K562 (cell line): ENCODE data around the gene IGF1R. TPM values are rescaled to one million over a fixed set of nuclear protein-coding genes. Genes with fewer than 3 reads are reported as not detected.

ENCODE experiments used
- ATAC-seq: fragments of 200-7000 bp; cut with Tn5 transposase; 3 replicates; pipeline ENCODE4 v1.9.1; 2020; ENCODE audit warnings: moderate library complexity
- BruUV-seq: library from RNA; stranded (reverse); fragments of 400-500 nt; replicated peaks from 2 replicates; lab custom pipeline; 2021; lab: Mats Ljungman, UMichigan
- CTCF ChIA-PET: fragments of 300-600 bp; formaldehyde crosslinking; extraction: SDS; loops from one replicate; lab custom pipeline; 2021; ENCODE audit warnings: low intra/inter-chr PET ratio; lab: Yijun Ruan, JAX
- POLR2A ChIA-PET: fragments of 300-600, 350-650 bp; sonication (Branson Sonifier 250); formaldehyde crosslinking; extraction: SDS; loops from one replicate; lab custom pipeline; 2021; ENCODE audit warnings: antibody characterized with exemption, inconsistent platforms; lab: Yijun Ruan, JAX
- DNase-seq, 4 experiments: peaks; one replicate each; pipeline versions ENCODE4 v3.0.0 to v3.0.0-alpha.2; 2011 to 2018; ENCODE audit warnings: low spot score in 3 of 4, mixed read lengths in 3 of 4; ENCODE audit errors: extremely low read depth in 1 of 4
- FAIRE-seq: peaks from 2 replicates; lab custom pipeline; 2011; peaks lifted over from hg19 to GRCh38; lab: Jason Lieb, UNC
- H2AFZ ChIP-seq: 2 replicates; pipeline ENCODE4 v1.6.0; 2011; ENCODE audit warnings: low read depth, low read length, control low read depth, inconsistent platforms
- H3K27ac ChIP-seq: fragments of 200-600 bp; 3 replicates; pipeline ENCODE4 v1.8.0; 2011; ENCODE audit warnings: low read depth, mild to moderate bottlenecking, control low read depth, inconsistent platforms, low read length, moderate library complexity, mixed read lengths; ENCODE audit errors: extremely low read depth
- H3K27me3 ChIP-seq, 2 experiments: fragments of 300-600 bp in 1 of 2; 2 replicates in 1 of 2; 3 replicates in 1 of 2; pipeline versions ENCODE4 v1.6.0 to v1.8.0; 2011; ENCODE audit warnings: inconsistent platforms in 2 of 2, low read length in 2 of 2, mild to moderate bottlenecking in 1 of 2, mixed read lengths in 1 of 2, moderate library complexity in 1 of 2; ENCODE audit not compliant: control insufficient read depth in 2 of 2, insufficient read depth in 2 of 2
- H3K36me3 ChIP-seq: fragments of 300-600 bp; 3 replicates; pipeline ENCODE4 v1.8.0; 2011; ENCODE audit warnings: mild to moderate bottlenecking, low read length, inconsistent platforms; ENCODE audit not compliant: control insufficient read depth, insufficient read depth
- H3K4me1 ChIP-seq, 2 experiments: fragments of 200-600 bp in 1 of 2; replicated peaks in 1 of 2; 2 replicates in 1 of 2; 3 replicates in 1 of 2; pipeline versions ENCODE4 v1.5.1 to v1.8.0; 2011; ENCODE audit warnings: inconsistent platforms in 2 of 2, low read length in 2 of 2, mild to moderate bottlenecking in 1 of 2, mixed read lengths in 1 of 2, moderate library complexity in 1 of 2; ENCODE audit not compliant: control insufficient read depth in 2 of 2, insufficient read depth in 2 of 2
- H3K4me2 ChIP-seq: 2 replicates; pipeline ENCODE4 v1.6.1; 2011; ENCODE audit warnings: low read length, control low read depth, inconsistent platforms, mixed read lengths; ENCODE audit not compliant: insufficient read depth
- H3K4me3 ChIP-seq: fragments of 200-600 bp; sonication (generic), shearing (Covaris generic); 2 replicates; pipeline ENCODE4 v1.5.1; 2016; ENCODE audit warnings: control low read depth, inconsistent platforms
- H3K79me2 ChIP-seq: fragments of 200-600 bp; 3 replicates; pipeline ENCODE4 v1.8.0; 2011; ENCODE audit warnings: low read length, inconsistent platforms; ENCODE audit not compliant: control insufficient read depth, insufficient read depth
- H3K9ac ChIP-seq, 2 experiments: 2 replicates each; pipeline versions ENCODE4 v1.6.0 to v1.6.1; 2011; ENCODE audit warnings: low read depth in 2 of 2, low read length in 2 of 2, control low read depth in 1 of 2, inconsistent platforms in 1 of 2, mild to moderate bottlenecking in 1 of 2, mixed read lengths in 1 of 2; ENCODE audit not compliant: insufficient read depth in 1 of 2
- H3K9me1 ChIP-seq: one replicate; pipeline ENCODE4 v1.6.0; 2011; ENCODE audit warnings: inconsistent platforms, mild to moderate bottlenecking, low read length, moderate library complexity; ENCODE audit not compliant: control insufficient read depth, insufficient read depth
- H3K9me3 ChIP-seq: replicated peaks from 2 replicates; pipeline ENCODE4 v1.5.1; 2011; ENCODE audit warnings: low read depth, low read length, inconsistent platforms; ENCODE audit not compliant: control insufficient read depth, insufficient read depth
- H4K20me1 ChIP-seq: replicated peaks from 2 replicates; pipeline ENCODE4 v1.6.1; 2011; ENCODE audit warnings: low read length, inconsistent platforms, mixed read lengths; ENCODE audit not compliant: control insufficient read depth, insufficient read depth
- ZNF324 ChIP-seq: fragments of 250-450 bp; sonication (Bioruptor Pico); IDR thresholded peaks from 2 replicates; pipeline ENCODE4 v1.4.0; 2020; ENCODE audit warnings: mild to moderate bottlenecking
- WGBS: fragments of 100-300 bp; shearing (Covaris generic); methylation state at CpG from one replicate; pipeline ENCODE4 v1.1.6; 2016; ENCODE audit warnings: low coverage, mixed read lengths; ENCODE audit not compliant: insufficient coverage; ENCODE audit errors: missing lambda C conversion rate; 5-methylcytosine and 5-hydroxymethylcytosine counted together
- in situ Hi-C: fragments of 300-500 bp; cut with MboI; formaldehyde crosslinking; loops from 4 replicates; pipeline ENCODE4 v1.15.0; 2018; ENCODE audit warnings: inconsistent platforms, mixed read lengths
- intact Hi-C: fragments of 100-400 bp; cut with micrococcal nuclease; formaldehyde crosslinking; loops from 2 replicates; pipeline ENCODE4 v1.14.2; 2022
- polyA plus RNA-seq, 8 experiments: library from polyadenylated mRNA; depleted of rRNA in 4 of 8; stranded (reverse) in 5 of 8; unstranded in 3 of 8; fragments of >200 nt; fragmentation: Nextera tagmentation in 2 of 8; fragmentation: Illumina TruSeq in 1 of 8; extraction: Ambion mirVana in 2 of 8; extraction: Trizol in 1 of 8; gene quantifications; 2 replicates each; pipeline versions ENCODE4 v1.2.1 to v1.2.3, GENCODE V29; 2011 to 2014; ENCODE audit warnings: inconsistent platforms in 1 of 8, missing spikeins in 1 of 8
- total RNA-seq, 7 experiments: library from RNA; depleted of rRNA in 6 of 7; stranded (reverse); fragments of >200 nt in 6 of 7; fragmentation: Illumina TruSeq in 2 of 7; extraction: Trizol in 2 of 7; gene quantifications; 2 replicates each; pipeline versions ENCODE4 v1.2.1 to v1.2.3, GENCODE V29; 2011 to 2021; ENCODE audit warnings: low replicate concordance in 1 of 7
- TF ChIP-seq, protein P1 (sequence below): sonication (generic); formaldehyde crosslinking; IDR thresholded peaks from 2 replicates; pipeline ENCODE4 v1.8.0; 2022; ENCODE audit warnings: mild to moderate bottlenecking, missing genetic modification reagents
- TF ChIP-seq, protein P2 (sequence below): fragments of 450-650 bp; IDR thresholded peaks from 2 replicates; pipeline ENCODE4 v1.7.0; 2016; ENCODE audit warnings: borderline replicate concordance

The IGF1R gene
- total and polyA plus RNA-seq, 9 of the 15 experiments (the other 6 are each of a cell fraction or from before 2014, with no cell fraction given), result 0.35 to 8.0 (median 1.6) TPM

DNA sequence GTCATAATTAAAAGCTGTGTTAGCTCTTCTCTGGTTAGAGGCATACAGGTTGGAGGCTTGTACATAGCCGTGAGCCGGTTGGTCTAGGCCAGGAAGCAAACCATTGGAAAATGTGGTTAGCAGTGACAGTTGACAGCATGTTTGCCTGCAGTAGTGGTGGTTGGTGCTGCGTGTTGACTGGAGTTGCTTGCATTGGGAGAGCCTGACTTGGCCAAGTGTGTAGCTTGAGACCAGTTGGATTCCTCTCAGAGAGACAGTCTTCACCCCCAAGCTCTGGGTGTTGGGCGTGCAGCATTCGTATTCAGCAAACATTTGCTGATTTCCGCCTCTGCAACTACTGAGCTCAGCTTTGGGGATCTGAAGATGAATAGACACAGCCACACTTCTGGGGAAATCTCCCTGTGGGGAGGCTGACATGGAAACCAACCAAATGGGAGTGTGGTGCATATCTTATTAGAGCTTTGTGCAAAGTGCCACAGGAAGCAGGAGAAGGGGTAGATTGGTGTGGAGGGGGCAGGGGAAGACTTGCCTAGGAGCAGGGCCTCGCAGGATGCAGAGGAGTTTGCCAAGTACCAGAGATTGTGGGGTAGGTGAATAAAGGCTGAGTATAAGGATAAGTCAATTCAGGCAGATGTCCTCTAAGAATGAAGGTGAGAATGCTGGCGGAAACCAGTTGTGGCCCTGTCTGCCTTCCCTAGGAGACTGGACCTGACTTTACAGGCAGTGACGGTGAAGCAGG lies 83.5 kb downstream of the IGF1R start (continued):
- TF ChIP-seq, protein P1, sequence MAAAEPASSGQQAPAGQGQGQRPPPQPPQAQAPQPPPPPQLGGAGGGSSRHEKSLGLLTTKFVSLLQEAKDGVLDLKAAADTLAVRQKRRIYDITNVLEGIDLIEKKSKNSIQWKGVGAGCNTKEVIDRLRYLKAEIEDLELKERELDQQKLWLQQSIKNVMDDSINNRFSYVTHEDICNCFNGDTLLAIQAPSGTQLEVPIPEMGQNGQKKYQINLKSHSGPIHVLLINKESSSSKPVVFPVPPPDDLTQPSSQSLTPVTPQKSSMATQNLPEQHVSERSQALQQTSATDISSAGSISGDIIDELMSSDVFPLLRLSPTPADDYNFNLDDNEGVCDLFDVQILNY (CRISPR knock-in tag), result no peak

DNA sequence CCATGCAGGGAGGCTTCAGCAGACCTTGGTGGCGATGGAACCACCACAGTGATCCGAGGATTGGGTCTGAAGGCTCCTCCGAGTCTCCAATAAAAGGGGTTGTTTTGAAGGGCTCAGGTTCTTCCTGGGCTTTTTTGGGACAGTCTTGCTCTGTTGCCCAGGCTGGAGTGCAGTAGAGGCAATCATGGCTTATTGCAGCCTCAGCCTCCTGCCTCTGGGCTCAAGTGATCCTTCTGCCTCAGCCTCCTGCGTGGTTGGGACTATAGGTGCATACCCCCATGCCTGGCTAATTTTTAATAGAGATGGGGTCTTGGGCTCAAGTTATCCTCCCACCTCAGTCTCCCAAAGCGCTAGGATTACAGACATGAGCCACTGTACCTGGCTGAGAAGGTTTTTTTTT lies 84.8 kb downstream of the IGF1R start:
- Histone ChIP-seq H3K9me1 (no peaks in the 10 kb centered on the region), H3K79me2 (no peaks in the 10 kb centered on the region; the same call in 2 of the 3 replicates), H3K27ac (no peak overlapping the region), H2AFZ (no peak overlapping the region), H3K4me3 (no peak overlapping the region), H3K4me2 (no peak overlapping the region), H3K9ac (no peak overlapping the region), H3K4me1 (no peaks in the 10 kb centered on the region; a peak in 1 of 5 replicates), H3K27me3 (peaks cover 9 to 41% of the 10 kb centered on the region in 2 experiments; a peak in 4 of 5 replicates), H4K20me1 (peaks cover 41% of the 10 kb centered on the region), H3K9me3 (no peaks in the 10 kb centered on the region), H3K36me3 (no peaks in the 10 kb centered on the region)
- no TSS peak for BruUV-seq
- in situ Hi-C loops (no loop called here), intact Hi-C loops (no loop called here)
- ChIA-PET POLR2A (no interaction called here), CTCF (no interaction called here)
- FAIRE-seq (no peak), ATAC-seq (no peak), DNase-seq (no peak)
- TF ChIP-seq, protein P2, sequence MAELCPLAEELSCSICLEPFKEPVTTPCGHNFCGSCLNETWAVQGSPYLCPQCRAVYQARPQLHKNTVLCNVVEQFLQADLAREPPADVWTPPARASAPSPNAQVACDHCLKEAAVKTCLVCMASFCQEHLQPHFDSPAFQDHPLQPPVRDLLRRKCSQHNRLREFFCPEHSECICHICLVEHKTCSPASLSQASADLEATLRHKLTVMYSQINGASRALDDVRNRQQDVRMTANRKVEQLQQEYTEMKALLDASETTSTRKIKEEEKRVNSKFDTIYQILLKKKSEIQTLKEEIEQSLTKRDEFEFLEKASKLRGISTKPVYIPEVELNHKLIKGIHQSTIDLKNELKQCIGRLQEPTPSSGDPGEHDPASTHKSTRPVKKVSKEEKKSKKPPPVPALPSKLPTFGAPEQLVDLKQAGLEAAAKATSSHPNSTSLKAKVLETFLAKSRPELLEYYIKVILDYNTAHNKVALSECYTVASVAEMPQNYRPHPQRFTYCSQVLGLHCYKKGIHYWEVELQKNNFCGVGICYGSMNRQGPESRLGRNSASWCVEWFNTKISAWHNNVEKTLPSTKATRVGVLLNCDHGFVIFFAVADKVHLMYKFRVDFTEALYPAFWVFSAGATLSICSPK, result no peak
- no peak for TF ChIP-seq ZNF324 (CRISPR knock-in tag)
- WGBS, result 0% methylated on average over 5 of the region's 5 CpGs
